GM21423 (cell line): ENCODE results near the gene SMAD7.

Experiments
- ATAC-seq: cut with Tn5 transposase; IDR thresholded peaks from one replicate; pipeline ENCODE4 v1.9.1; 2021; ENCODE audit warnings: mild to moderate bottlenecking, moderate library complexity; ENCODE audit not compliant: unreplicated experiment

The SMAD7 gene

DNA sequence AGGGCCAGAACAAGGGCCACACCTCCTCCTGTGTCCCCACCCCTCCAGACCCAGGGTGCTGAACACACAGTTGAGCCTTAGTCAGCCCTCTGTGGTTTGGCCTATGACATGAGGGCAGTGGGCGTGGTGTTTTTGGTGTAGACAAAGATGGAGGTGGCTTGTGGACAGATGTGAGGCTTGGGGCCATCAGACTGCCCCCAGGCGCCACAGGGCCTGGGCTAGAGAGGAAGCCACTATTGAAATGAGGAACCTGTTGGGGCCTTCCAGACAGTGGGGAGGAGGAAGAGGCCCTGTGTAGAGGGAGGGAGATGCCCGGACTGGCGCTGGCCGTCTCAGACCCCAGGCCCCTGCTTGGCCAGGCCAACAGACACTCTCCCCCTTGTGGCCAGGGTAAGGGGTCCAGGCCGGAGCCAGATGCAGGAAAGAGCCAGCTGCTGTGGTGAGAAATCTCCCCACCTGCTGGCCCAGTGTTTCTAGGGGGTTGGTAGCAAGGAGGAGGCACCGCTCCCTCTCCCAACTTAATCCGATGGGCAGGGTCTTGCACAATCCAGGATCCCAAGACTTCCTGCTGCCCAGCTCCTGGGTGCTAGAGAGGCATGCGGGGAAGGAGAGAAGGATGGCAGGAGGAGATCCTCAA is 53.8 kb downstream of the SMAD7 start:
- ATAC-seq, result peak; percentile 59

DNA sequence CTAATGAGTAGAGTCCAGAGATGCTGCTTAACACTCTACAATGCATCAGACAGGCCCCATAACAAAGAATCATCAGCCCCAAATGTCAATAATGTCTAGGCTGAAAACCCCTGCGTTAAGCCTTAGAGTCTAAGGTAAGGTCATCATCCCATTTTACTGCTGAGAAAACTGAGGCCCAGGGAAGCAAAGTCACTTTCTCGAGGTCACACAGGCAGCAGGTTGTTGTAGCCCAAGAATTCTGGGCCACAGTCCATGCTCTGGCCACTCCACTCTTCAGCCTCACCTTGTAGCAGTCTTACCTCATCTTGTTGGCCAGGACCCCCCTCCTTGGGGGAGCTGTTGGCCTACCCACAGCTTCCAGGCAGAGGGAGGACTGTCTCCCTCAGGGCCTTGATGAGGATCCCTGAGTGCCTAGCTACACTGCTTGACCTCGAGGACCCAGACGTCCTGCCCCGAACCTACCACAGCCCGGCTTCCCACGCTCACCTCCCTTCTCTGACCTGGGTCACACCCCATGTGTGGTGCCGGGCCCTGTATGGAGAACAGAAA is 54.4 kb downstream of the SMAD7 start:
- no peak for ATAC-seq

DNA sequence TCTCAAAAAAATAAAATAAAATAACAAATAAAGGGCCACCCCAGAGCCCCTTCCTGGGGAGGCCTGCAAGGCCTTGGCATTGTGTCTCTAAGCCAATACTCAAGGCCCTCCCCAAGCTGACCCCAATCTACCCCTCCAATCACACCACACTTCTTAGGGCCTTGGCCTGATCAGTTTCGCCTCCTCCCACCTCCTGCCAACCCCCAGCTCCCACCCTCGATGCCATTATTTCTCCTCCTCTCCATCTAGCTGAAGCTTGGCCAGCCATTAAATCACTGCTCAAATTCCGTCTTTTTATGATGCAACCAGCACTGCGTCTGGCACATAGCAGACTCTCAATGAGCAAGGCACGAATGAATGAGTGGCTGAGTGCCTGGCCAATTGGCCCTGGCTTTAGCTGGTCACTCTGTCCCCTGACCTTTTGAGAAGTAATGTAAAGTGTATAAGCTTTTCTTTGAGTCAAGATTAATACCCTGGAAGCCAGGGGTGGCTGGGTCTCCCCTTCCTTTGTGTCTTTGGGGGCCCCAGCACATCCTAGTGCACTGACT is 55.9 kb downstream of the SMAD7 start:
- no peak for ATAC-seq

DNA sequence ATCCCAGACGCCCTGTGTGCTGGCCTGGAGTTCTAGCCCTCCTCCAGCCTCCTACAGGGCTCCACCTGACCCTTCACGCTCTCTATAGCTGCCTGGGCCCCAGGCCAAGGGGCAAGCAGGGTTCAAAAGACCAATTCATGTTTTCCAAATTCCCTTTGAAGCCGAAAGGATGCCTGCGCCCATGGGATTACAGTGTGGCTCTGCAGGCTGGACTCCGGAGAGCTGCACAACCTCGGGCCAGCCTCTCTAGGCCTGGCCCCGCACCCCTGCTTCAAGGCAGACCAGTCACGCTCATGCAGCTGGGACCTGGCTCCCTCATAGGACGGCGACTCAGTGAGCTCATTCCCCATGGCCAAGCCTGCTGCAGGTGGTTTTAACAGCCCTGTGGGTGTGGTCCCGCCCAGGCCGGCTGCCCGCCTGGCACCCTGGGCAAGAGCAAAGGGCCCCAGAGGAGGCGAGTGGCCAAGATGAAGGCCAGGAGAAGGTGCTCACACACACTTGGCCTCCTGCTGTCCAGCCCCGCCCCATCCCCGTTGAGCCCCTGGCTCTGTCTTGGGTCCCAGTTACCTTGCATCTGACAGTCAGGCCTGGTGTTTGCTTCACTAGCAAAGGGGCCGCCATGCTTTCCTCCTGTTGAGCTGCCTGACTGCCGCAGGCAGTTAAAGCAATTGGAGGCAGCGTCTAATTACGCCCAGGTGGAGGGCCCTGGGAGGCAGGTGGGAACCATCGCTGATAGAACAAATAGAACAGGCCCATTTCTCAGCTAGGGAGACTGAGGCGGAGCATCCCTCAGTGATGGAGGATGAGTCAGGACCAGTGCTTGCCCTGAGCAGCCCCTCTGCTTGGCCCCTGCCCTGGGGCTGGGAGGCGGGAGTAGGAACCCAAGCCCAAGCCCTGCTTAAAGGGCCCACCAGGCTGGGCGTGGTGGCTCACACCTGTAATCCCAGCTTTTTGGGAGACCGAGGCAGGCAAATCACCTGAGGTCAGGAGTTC is 56.9 kb downstream of the SMAD7 start:
- no peak for ATAC-seq

DNA sequence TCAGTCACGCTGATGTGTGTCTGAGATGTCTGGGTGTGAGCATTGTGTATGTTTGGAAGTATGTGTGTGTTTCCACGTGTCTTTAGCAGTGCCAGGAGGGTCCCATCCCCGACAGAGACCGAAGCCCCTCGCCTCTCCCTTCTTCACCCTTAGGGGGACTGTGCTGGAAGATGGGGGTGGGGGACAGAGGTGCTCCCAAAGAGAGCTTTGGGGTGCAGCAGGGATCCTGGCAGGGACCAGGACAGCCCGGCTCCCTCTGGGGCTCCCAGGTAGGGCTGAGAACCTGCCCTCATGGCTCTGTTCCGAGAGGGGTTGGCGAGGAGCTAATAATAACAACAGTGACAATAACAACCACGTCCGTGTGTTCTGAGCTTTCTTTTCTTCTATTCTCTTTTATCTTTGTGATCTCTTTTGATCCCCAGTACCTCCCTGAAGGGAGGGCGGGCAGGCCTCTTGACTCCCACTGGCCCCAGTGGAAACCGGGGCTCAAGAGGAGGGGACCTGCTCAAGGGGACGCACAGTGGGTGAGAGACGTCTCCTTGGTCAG is 57.6 kb downstream of the SMAD7 start:
- ATAC-seq, result no peak

DNA sequence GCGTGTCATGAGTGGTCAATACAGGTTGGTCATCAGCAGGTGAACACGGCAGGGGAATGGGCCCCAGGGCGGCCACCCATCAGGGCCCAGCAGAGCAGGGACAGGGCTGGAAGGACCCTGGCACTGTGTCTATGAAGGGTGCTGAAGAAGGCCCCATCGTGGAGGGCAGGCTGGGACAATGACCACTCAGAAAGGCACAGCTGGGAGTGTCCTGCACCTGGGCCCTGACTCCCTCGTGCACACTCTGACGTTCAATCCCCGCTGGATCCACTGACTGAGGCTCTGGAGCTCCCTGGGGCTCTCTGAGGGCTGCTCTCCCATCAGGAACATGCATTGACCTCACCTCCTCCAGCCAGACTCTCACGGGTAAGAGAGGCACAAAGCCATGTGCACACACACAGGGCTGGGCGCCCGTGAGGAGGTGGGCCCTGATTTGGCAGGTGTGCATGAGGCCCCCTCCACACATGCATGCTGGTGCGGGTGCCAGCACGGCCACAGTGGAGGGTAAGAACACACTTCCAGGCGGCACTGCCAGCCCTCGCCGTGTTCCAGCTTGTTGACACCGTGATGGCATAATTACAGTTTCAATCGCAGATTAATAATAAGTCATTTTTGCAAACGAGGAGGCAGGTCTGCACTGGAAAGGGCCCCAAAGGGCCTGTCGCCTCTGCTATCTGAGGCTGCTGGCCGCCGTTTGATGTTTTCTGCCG is 58.5 kb downstream of the SMAD7 start:
- no peak for ATAC-seq

DNA sequence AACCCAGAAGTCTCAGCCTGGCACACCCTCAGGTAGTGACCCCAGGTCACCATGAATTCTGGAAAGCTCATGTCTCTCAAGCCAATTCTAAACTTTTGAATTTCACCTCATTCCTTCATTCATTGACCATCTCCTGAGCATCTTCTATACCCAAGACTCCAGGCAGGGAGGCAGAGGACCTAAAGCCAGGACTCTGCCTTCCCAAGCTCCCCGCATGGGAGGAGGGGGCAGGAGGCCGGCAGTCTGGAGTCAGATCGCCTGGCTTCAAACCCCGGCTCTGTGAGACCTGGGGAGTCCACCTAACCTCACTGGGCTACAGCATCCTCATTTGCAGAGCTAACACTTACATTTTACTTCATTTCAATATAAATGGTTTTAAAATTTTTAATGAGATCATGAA is 59.0 kb downstream of the SMAD7 start:
- no peak for ATAC-seq

DNA sequence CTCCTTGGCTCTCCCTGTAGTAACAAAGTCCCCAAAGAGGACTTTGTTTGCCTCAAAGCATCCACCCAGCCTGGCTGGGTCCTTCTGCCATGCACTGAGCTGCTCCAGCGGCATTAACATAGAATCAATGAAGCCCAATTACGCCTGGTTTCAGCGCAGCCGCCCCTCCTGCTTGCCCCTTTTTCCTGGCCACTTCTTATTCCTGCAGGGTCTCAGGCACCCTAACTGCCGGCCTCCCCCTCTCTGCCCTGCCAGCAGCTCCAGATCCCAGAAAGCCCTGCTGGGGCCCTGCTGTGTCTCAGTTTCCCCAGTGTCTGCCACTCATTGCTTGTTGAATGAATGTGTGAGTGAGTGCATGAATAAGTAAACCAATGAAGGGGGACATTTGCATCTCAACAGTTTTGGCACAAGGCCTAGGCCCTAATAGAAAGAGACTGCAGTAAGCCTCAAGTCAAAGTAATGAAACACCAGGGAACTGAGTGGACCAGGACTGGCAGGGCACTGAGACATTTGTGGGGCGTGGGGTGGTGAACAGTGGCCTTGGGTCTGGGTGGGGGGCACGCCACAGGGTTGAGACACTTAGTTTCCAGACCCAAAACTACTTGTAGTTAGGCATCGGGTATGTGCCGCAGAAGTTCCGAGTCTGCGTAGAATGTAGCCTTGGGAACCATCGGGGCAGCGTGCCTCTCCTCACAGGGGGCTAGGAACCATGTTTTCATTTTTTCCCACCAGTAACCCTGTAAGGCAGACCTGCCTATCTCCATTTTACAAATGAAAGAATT is 60.6 kb downstream of the SMAD7 start:
- ATAC-seq, result no peak

DNA sequence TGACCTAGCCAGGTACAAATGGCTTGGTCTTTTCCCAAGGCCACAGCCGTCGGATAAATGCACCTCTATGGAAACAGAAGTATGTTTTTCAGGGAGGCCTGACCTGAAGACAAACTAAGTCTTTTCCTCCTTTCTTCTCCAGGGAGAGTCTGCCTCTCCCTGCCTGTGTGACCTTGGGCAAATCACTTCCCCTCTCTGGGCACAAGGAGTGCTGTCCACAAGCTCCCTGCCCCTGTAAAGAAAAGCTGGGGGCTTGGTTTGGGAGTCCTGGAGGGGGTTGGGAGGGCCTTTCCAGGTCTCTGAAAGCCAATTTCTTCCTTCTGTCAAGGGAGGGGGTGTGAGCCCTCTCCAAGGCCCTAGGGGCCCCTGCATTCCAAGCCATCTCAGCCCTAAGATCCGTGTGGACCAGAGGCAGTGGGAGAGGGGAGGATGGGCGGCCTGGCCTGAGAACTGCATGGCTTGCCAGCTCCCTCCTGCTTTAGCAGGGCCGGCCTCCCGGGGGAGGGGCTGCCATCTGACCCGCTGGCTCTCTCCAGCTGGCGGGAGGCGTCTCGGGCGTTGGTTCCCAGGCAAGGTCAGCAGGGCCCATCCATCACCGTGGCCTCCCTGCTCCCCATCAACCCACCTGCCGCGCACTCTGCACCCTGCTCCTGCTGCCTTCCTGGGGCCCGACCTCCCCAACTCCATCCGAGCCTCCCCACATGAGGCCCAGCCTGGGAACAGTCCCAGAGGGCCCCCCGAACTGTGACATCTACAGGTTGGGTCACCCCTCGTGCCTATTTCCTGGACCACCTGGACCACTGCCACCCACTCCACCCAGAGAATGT is 61.4 kb downstream of the SMAD7 start:
- ATAC-seq, result no peak

DNA sequence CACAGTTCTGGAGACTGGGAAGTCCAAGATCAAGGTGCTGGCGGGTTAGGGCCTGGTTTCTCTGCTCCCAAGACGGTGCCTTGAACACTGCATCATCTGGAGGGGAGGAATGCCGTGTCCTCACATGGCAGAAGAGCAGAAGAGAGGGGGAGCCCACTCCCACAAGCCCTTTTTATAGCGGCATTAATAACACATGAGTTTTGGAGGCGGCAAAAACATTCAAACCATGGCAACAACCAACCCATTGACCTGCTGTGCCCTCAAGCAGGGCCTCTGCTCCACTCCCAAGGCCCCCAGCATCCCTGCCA is 62.0 kb downstream of the SMAD7 start:
- no peak for ATAC-seq

DNA sequence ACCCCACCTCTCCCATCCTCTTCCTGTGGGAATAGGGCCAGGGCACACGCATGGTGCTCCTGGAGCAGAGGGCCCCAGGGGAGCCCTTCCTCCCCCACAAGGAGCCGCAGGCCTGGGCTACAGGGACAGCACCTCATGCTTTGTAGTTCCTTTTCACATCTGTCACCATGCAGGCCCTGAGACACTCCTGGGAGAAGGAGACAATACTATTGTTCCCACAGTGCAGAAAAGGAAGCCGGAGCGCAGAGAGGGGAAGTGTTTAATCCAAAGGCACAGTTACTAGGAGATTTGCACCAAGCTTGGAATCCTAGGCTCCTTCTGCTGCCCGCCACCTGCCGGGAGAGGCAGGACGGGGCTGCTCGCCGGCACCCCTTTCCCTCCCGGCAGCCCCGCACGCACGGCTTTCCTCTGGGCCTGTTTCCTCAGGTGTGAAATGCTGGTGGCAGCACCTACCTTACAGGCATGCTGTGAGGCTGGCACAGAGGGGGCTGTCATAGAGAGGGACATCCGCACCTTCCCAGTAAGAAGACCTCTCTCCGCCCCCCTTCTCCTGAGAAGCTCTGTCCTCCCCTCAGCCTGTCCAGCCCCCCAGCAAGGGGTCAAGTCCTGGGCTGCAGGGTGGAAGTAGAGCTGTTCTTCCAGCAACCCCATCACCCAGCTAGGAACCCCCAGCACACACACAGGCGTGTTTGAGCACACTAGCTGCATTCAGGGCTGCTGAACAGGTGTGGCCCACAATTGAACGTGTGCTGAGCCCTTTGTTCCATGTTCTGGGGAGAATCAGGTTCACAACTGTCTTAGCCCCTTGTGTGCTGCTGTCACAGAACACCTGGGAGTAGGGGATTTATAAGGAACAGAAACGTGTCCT is 62.6 kb downstream of the SMAD7 start:
- no peak for ATAC-seq

DNA sequence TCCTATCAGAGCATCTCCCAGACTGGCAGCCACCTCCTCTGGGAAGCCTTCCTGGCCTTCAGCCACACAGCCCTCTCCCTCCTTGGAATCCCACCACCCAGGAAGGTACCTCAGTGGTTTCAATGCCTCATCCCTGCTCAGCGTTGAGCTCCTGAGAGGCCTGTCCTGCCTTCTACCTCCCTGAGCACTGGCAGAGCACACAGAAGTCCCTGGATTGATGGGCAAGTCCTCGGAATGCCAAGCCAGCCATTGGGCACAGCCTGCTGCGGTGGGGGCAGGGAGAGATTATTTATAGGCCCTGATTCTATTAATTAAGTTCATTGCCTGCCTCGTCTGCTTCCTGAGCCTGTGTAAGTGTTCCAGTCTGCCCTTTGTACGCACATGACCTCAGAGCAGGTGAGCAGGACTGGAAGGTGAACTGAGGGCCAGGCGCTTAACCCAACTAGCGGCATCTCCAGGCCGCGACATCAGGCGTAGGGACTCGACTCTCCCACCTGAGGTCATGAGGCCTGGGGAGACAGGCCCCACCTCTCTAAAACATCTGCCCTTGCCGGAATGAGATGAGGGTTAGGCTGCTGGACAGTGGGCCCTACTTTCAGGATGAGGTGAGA is 63.4 kb downstream of the SMAD7 start:
- ATAC-seq, result no peak

DNA sequence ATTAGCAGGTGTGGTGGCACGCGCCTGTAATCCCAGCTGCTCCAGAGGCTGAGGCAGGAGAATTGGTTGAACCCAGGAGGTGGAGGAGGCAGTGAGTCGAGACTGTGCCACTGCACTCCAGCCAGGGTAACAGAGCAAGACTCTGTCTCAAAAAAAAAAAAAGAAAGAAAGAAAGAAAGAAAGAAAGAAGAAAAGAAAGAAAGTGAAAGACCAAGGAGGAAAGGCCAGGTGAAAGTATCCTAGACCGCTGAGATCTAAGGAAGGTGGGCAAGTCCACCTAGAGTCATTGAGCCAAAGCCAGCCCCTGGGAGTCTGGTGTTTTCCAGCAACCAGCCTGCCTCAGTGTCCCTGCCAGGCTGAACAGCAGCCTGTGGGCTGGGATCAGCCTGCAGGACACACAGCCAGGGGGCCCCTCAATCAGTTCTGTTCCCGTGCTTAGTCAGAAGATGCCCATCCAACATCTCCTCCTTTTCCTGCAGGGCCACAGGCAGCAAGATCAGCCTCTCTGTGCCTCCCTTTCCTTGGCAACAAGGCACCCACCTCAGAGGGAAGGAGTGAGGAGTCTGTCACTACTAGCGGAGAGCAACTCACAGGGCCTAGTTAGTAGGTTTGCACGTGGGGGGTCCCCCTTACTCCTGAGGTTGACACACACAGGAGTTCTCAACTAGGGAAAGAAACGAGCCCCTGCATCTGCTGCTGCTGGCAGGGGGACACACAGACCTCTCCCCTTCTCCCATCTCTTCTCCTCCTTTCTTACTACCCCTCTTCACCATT is 64.1 kb downstream of the SMAD7 start:
- no peak for ATAC-seq

DNA sequence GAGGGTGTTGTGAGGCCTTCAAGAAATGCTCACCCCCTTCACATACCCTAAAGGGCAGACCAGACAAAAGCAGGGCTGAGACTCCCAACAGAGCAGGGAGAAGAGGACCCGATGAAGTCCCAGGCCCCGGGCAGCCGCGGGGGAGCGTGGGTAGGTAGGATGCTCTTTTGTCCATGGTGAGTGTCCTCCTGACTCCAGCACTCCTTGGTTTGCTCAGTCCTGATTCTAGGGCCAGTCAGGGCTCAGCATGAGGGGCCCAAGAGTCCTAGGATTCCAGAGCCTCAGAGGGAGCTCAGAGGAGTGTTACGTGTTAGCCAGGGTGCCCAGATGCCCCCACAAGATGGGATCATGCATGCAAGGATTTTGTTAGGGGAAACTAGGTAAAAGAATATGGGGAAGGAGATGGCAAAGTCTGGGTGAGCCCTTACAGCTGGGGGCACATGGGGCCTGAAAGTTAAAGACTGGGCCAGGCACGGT is 64.8 kb downstream of the SMAD7 start:
- no peak for ATAC-seq

DNA sequence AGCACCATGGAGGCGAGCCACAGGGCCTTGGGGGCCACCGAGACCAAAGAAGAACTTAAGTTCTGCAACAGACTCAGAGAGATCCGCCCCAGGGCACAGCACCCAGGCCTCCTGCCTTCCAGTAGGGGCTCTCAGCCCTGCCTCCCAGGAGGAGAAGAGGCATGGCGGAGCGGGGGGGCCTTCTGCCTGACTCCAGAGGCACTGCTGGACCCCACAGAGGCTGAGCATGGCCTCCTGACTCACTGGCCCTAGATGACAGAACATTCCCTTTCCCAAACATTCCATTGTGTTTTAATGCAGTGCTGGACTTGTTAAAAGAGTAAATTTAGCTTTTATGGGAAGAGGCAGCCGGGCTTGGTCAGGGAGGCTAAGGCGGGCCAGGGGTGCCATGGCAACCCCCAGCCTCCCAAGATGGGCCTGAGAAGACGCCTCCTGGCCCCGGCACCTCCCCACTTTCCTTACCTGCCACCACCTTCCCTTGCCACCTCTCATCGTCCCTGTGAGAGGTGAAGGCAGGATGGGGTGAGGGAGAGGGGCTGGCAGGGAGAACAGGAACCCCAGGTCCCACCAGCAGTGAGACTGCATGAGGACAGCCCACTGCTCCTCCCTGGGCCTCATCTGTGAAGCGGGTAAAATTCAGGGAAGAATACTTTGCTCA is 65.4 kb downstream of the SMAD7 start:
- ATAC-seq, result no peak

DNA sequence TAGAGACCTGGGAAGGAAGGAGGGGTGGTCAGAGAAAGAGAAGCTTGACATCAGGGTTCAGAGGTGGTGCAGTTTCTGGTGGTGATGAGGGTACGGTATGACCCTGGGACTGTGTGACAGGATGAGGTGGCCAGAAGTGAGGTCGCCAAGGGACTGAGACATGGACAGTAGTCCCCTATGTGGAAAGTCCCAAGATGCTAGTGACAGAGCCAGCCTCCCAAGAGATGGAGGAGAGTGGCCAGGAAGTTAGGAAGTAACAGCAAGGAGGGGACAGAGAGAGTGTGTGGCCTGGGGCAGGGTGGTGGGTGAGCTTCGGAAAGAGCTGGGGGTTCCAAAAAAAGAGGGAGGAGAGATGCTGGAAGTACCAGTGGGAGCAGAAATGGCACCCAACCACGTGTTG is 66.0 kb downstream of the SMAD7 start:
- no peak for ATAC-seq

DNA sequence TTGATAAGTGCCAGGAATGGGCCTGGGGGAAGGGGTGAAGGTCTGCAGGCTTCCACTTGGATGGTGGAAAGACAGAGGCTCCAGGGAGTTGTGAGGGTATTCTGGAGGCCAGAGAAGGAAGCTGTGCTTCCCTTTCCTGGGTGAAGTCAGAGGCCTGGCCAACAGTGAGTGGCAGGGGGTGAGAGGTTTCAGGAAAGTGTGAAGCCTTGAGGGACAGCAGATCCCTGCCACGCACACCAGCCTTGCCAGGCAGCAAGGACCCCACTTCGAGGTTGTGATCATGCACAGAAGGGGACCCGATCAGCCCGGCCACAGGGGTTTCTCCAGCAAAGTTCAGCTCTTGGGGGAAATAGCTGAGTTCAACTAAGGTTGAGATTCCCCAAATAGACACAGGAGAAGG is 66.5 kb downstream of the SMAD7 start:
- no peak for ATAC-seq
